Esophagus squamous epithelium (tissue), 4 donors: ENCODE results near the gene CYP26B1.

ENCODE experiments used
- POLR2A ChIP-seq, 4 donors: fragments of 450-650 bp; IDR thresholded peaks; one replicate each; pipeline ENCODE4 v1.6.1; 2017; ENCODE audit warnings: antibody characterized with exemption in 4 of 4, mild to moderate bottlenecking in 4 of 4, moderate library complexity in 3 of 4
- TF ChIP-seq, protein P1 (sequence below), 6 experiments: fragments of 450-650 bp in 4 of 6; fragments of 200-600 bp in 2 of 6; sonication (generic) in 2 of 6; IDR thresholded peaks; one replicate each; pipeline ENCODE4 v1.5.1; 2016 to 2019; ENCODE audit warnings: antibody characterized with exemption in 6 of 6, mild to moderate bottlenecking in 4 of 6, moderate library complexity in 4 of 6

- TF ChIP-seq, protein P1, sequence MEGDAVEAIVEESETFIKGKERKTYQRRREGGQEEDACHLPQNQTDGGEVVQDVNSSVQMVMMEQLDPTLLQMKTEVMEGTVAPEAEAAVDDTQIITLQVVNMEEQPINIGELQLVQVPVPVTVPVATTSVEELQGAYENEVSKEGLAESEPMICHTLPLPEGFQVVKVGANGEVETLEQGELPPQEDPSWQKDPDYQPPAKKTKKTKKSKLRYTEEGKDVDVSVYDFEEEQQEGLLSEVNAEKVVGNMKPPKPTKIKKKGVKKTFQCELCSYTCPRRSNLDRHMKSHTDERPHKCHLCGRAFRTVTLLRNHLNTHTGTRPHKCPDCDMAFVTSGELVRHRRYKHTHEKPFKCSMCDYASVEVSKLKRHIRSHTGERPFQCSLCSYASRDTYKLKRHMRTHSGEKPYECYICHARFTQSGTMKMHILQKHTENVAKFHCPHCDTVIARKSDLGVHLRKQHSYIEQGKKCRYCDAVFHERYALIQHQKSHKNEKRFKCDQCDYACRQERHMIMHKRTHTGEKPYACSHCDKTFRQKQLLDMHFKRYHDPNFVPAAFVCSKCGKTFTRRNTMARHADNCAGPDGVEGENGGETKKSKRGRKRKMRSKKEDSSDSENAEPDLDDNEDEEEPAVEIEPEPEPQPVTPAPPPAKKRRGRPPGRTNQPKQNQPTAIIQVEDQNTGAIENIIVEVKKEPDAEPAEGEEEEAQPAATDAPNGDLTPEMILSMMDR (IDR thresholded peaks at IDR 0.05): no peak
- TF ChIP-seq POLR2A (IDR thresholded peaks at IDR 0.05): no peak
These were observed 7.1 kb downstream of the CYP26B1 start for GRCh38 chr2:72140621-72140960.
